Measurements from ENCODE around the gene IWS1. TPM values are rescaled to one million over a fixed set of nuclear protein-coding genes. Genes with fewer than 3 reads are reported as not detected.

IWS1 gene
- polyA plus RNA-seq, 2 of the 4 experiments (the other 2 are of a cell fraction): 56.6 to 69.1 TPM

DNA sequence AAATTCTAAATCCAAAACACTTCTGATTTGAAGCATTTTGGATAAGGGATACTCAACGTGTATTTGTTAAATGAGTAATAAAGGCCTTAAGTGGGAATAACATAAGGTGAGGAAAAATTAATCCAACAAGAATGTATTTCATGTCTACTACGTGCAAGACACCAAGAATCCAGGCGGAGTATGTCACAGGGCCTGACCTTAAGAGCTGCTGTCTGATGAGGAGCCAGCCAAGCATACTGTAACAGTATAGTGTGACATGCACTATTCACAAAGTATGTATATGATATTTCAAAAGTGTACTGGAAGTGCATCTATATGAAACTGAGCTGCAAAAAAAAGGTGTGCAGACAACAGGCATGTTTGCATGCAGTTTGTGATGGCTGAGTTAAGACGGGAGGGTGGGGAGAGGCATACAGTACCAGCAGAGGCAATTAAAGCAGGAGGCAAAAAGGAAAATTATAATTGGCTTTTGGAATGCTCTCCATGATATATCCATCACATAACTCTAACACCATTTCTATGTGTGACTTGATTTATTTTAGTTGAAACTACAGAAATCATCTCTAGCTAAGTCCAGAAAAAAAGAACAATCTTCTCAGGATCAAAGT is 18.2 kb downstream of the IWS1 start:
- H3K4me1 ChIP-seq: peaks cover 62% of the 10 kb centered on the region
- DNase-seq (ENCODE audit: low read depth in 1 of 2, low spot score in 1 of 2) (peak in 1 of 2 experiments; percentile 32), ATAC-seq (peak; percentile 55 to 68; a peak in 5 of 6 replicates), FAIRE-seq (no peak)
- no peaks in the 10 kb centered on the region for H3K9me3 ChIP-seq
- WGBS (ENCODE audit: missing lambda C conversion rate): 38% methylated on average over 4 of the region's 4 CpGs
- POLR2A ChIA-PET: interaction anchor here (1.0 to 3.6 kb wide), 3 partner anchors 19 to 214 kb away, joined by 3 to 25 read pairs (median 3); partner anchors contain the start of genes ERCC3 and IWS1
- H3K4me2 ChIP-seq: peak overlapping the region; percentile 71
- CTCF ChIA-PET: interaction anchor here (1.5 to 3.0 kb wide), 3 partner anchors 29 to 188 kb away, joined by 5 to 10 read pairs (median 5); no protein-coding TSS in a partner anchor
- TF ChIP-seq, protein P1, sequence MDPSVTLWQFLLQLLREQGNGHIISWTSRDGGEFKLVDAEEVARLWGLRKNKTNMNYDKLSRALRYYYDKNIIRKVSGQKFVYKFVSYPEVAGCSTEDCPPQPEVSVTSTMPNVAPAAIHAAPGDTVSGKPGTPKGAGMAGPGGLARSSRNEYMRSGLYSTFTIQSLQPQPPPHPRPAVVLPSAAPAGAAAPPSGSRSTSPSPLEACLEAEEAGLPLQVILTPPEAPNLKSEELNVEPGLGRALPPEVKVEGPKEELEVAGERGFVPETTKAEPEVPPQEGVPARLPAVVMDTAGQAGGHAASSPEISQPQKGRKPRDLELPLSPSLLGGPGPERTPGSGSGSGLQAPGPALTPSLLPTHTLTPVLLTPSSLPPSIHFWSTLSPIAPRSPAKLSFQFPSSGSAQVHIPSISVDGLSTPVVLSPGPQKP (IDR thresholded peaks at IDR 0.05; ENCODE audit: low read depth, low read length): no peak
- TF ChIP-seq, protein P2, sequence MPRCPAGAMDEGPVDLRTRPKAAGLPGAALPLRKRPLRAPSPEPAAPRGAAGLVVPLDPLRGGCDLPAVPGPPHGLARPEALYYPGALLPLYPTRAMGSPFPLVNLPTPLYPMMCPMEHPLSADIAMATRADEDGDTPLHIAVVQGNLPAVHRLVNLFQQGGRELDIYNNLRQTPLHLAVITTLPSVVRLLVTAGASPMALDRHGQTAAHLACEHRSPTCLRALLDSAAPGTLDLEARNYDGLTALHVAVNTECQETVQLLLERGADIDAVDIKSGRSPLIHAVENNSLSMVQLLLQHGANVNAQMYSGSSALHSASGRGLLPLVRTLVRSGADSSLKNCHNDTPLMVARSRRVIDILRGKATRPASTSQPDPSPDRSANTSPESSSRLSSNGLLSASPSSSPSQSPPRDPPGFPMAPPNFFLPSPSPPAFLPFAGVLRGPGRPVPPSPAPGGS (IDR thresholded peaks at IDR 0.05): no peak
- TF ChIP-seq, protein P3, sequence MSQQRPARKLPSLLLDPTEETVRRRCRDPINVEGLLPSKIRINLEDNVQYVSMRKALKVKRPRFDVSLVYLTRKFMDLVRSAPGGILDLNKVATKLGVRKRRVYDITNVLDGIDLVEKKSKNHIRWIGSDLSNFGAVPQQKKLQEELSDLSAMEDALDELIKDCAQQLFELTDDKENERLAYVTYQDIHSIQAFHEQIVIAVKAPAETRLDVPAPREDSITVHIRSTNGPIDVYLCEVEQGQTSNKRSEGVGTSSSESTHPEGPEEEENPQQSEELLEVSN (IDR thresholded peaks at IDR 0.05; ENCODE audit: borderline replicate concordance, low read depth): no peak
- no peak for TF ChIP-seq BHLHE40 (IDR thresholded peaks at IDR 0.05; ENCODE audit: low read depth, low read length)
- TF ChIP-seq JUN (IDR thresholded peaks at IDR 0.05): no peak
- TF ChIP-seq RCOR1 (IDR thresholded peaks at IDR 0.05; ENCODE audit: low read depth, low read length): no peak
- TF ChIP-seq, protein P4, sequence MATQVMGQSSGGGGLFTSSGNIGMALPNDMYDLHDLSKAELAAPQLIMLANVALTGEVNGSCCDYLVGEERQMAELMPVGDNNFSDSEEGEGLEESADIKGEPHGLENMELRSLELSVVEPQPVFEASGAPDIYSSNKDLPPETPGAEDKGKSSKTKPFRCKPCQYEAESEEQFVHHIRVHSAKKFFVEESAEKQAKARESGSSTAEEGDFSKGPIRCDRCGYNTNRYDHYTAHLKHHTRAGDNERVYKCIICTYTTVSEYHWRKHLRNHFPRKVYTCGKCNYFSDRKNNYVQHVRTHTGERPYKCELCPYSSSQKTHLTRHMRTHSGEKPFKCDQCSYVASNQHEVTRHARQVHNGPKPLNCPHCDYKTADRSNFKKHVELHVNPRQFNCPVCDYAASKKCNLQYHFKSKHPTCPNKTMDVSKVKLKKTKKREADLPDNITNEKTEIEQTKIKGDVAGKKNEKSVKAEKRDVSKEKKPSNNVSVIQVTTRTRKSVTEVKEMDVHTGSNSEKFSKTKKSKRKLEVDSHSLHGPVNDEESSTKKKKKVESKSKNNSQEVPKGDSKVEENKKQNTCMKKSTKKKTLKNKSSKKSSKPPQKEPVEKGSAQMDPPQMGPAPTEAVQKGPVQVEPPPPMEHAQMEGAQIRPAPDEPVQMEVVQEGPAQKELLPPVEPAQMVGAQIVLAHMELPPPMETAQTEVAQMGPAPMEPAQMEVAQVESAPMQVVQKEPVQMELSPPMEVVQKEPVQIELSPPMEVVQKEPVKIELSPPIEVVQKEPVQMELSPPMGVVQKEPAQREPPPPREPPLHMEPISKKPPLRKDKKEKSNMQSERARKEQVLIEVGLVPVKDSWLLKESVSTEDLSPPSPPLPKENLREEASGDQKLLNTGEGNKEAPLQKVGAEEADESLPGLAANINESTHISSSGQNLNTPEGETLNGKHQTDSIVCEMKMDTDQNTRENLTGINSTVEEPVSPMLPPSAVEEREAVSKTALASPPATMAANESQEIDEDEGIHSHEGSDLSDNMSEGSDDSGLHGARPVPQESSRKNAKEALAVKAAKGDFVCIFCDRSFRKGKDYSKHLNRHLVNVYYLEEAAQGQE (IDR thresholded peaks at IDR 0.05): no peak
- TF ChIP-seq NFE2L2 (conservative IDR thresholded peaks at IDR 0.05; ENCODE audit: low read length): no peak
- TF ChIP-seq EHMT2 (IDR thresholded peaks at IDR 0.05; ENCODE audit: low read depth): no peak
- no peak for TF ChIP-seq FOXS1 (CRISPR knock-in tag; IDR thresholded peaks at IDR 0.05)
- TF ChIP-seq MAZ (IDR thresholded peaks at IDR 0.05; ENCODE audit: borderline replicate concordance, low read depth, low read length): no peak
- TF ChIP-seq, protein P5, sequence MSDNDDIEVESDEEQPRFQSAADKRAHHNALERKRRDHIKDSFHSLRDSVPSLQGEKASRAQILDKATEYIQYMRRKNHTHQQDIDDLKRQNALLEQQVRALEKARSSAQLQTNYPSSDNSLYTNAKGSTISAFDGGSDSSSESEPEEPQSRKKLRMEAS (IDR thresholded peaks at IDR 0.05): no peak
- no peak for TF ChIP-seq GATA3 (IDR thresholded peaks at IDR 0.05; ENCODE audit: borderline replicate concordance)
- no peak for TF ChIP-seq HOXB13 (CRISPR knock-in tag; IDR thresholded peaks at IDR 0.05; ENCODE audit: low read depth)
- TF ChIP-seq MAFK (IDR thresholded peaks at IDR 0.05; ENCODE audit: partially characterized antibody): no peak
- TF ChIP-seq NPAS2 (CRISPR knock-in tag; IDR thresholded peaks at IDR 0.05; ENCODE audit: borderline replicate concordance): no peak
- TF ChIP-seq KDM1A (IDR thresholded peaks at IDR 0.05; ENCODE audit: low read depth): no peak
- no peak for TF ChIP-seq POLR2AphosphoS2 (conservative IDR thresholded peaks at IDR 0.05; ENCODE audit: low read length)
- no peak for TF ChIP-seq CEBPB (IDR thresholded peaks at IDR 0.05)
- no peak for TF ChIP-seq HOXB5 (CRISPR knock-in tag; IDR thresholded peaks at IDR 0.05)
- H3K27ac ChIP-seq: peak overlapping the region; percentile 68 to 81
- 0 out of 3 replicates have a peak overlapping the region, but pooled peaks have one; percentile 10 for H3K4me3 ChIP-seq

All from A549 (cell line).